Neuronal stem cell (in vitro differentiated cells): ENCODE data around the gene CENPA.

Experiments used
- DNase-seq: peaks from one replicate; pipeline ENCODE4 v3.0.0-alpha.2; 2013; ENCODE audit warnings: low spot score
- H2AFZ ChIP-seq: one replicate; pipeline ENCODE4 v1.6.1; 2013; ENCODE audit warnings: mild to moderate bottlenecking, low read length, inconsistent platforms
- H2AK5ac ChIP-seq: 2 replicates; pipeline ENCODE4 v1.6.1; 2013; ENCODE audit warnings: low read depth, mild to moderate bottlenecking, inconsistent platforms, low read length, moderate library complexity, mixed read lengths
- H2BK120ac ChIP-seq: 2 replicates; pipeline ENCODE4 v1.6.1; 2013; ENCODE audit warnings: low read depth, mild to moderate bottlenecking, inconsistent platforms, low read length, moderate library complexity, mixed read lengths
- H2BK12ac ChIP-seq: one replicate; pipeline ENCODE4 v1.6.1; 2013; ENCODE audit warnings: low read length, inconsistent platforms
- H2BK15ac ChIP-seq: 2 replicates; pipeline ENCODE4 v1.6.1; 2013; ENCODE audit warnings: mild to moderate bottlenecking, low read length, inconsistent platforms, mixed read lengths
- H2BK5ac ChIP-seq: one replicate; pipeline ENCODE4 v1.6.1; 2013; ENCODE audit warnings: inconsistent platforms, mild to moderate bottlenecking, low read length, moderate library complexity
- H3K14ac ChIP-seq: one replicate; pipeline ENCODE4 v1.6.1; 2013; ENCODE audit warnings: low read length, inconsistent platforms
- H3K18ac ChIP-seq: 2 replicates; pipeline ENCODE4 v1.6.1; 2013; ENCODE audit warnings: low read length, inconsistent platforms
- H3K23ac ChIP-seq: 2 replicates; pipeline ENCODE4 v1.6.1; 2013; ENCODE audit warnings: low read depth, mild to moderate bottlenecking, mixed read lengths, low read length, inconsistent platforms; ENCODE audit not compliant: poor library complexity
- H3K27ac ChIP-seq: replicated peaks from 3 replicates; pipeline ENCODE4 v1.5.1; 2013; ENCODE audit warnings: low read length, inconsistent platforms
- H3K27me3 ChIP-seq, 3 experiments: 2 replicates each; pipeline ENCODE4 v1.6.1; 2013; ENCODE audit warnings: low read length in 3 of 3, mild to moderate bottlenecking in 2 of 3, inconsistent platforms in 1 of 3, low read depth in 1 of 3, mixed read lengths in 1 of 3, moderate library complexity in 1 of 3; ENCODE audit not compliant: control insufficient read depth in 3 of 3, insufficient read depth in 3 of 3
- H3K36me3 ChIP-seq, 2 donors: replicated peaks in 1 of 2; 2 replicates each; pipeline ENCODE4 v1.6.1; 2013; ENCODE audit warnings: low read length in 2 of 2; ENCODE audit not compliant: control insufficient read depth in 2 of 2, insufficient read depth in 2 of 2
- H3K4ac ChIP-seq: 2 replicates; pipeline ENCODE4 v1.6.1; 2013; ENCODE audit warnings: inconsistent platforms, mild to moderate bottlenecking, low read length, moderate library complexity
- H3K4me1 ChIP-seq, 2 donors: 1 replicate in 1 of 2; 2 replicates in 1 of 2; pipeline ENCODE4 v1.6.1; 2013; ENCODE audit warnings: low read length in 2 of 2, low read depth in 1 of 2; ENCODE audit not compliant: control insufficient read depth in 2 of 2, insufficient read depth in 1 of 2
- H3K4me2 ChIP-seq: one replicate; pipeline ENCODE4 v1.6.1; 2013; ENCODE audit warnings: mild to moderate bottlenecking, low read length, inconsistent platforms; ENCODE audit not compliant: insufficient read depth, poor library complexity, severe bottlenecking
- H3K4me3 ChIP-seq, 2 donors: 2 replicates each; pipeline ENCODE4 v1.5.1; 2013; ENCODE audit warnings: low read length in 2 of 2, mild to moderate bottlenecking in 2 of 2, inconsistent platforms in 1 of 2, moderate library complexity in 1 of 2
- H3K79me1 ChIP-seq: one replicate; pipeline ENCODE4 v1.6.1; 2013; ENCODE audit warnings: low read depth, mild to moderate bottlenecking, inconsistent platforms, low read length, moderate library complexity
- H3K9ac ChIP-seq: one replicate; pipeline ENCODE4 v1.6.1; 2013; ENCODE audit warnings: mild to moderate bottlenecking, low read depth, low read length, inconsistent platforms; ENCODE audit not compliant: poor library complexity
- H3K9me3 ChIP-seq, 2 donors: replicated peaks in 1 of 2; 2 replicates each; pipeline versions ENCODE3 to v1.6.1; 2013; ENCODE audit warnings: low read length in 2 of 2, mild to moderate bottlenecking in 2 of 2, inconsistent platforms in 1 of 2, low read depth in 1 of 2, mixed read lengths in 1 of 2, moderate library complexity in 1 of 2; ENCODE audit not compliant: control insufficient read depth in 2 of 2, insufficient read depth in 1 of 2
- H4K8ac ChIP-seq: one replicate; pipeline ENCODE4 v1.6.1; 2013; ENCODE audit warnings: low read depth, mild to moderate bottlenecking, inconsistent platforms, low read length, moderate library complexity
- H4K91ac ChIP-seq: one replicate; pipeline ENCODE4 v1.6.1; 2013; ENCODE audit warnings: low read length, low read depth, mild to moderate bottlenecking, inconsistent platforms; ENCODE audit not compliant: poor library complexity
- WGBS, 2 donors: extraction: QIAGEN DNeasy Blood & Tissue Kit; methylation state at CpG; one replicate each; pipeline ENCODE4 v1.1.7; 2013; ENCODE audit warnings: missing lambda C conversion rate in 2 of 2, mixed read lengths in 1 of 2; ENCODE audit not compliant: insufficient read length in 2 of 2, insufficient replicate concordance in 1 of 2; ENCODE audit errors: extremely low coverage in 2 of 2; 5-methylcytosine and 5-hydroxymethylcytosine counted together

Gene CENPA

DNA sequence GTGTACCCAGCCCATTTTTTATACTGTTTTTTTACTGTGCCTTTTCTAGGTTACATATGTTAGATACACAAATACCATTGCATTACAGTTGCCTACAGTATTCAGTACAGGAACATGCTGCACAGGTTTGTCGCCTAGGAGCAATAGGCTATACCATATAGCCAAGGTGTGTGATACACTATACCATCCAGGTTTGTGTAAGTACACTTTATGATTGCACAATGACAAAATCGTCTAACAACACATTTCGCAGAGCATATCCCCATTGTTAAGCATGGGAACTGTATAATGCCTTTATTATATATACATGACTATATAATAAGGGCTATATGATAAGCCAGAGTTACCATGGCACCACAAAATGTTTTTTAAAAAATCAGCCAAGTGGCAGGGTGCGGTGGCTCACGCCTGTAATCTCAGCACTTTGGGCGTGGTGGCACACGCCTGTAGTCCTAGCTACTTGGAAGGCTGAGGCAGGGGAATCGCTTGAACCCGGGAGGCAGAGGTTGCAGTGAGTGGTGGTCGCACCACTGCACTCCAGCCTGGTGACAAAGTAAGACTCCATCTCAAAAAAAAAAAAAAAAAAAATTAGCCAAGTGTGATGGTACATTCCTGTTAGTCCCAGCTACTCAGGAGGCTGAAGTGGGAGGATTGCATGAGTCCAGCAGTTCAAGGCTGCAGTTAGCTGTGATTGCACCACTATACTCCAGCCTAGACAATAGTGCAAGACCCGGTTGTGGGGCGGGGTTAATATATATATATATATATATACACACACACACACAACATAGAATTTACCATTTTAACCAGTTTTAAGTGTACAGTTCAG, 2.8 kb upstream of the CENPA start:
- Histone ChIP-seq H3K4me1 (peaks cover 6 to 14% of the 10 kb centered on the region in 2 donors), H3K27me3 (no peaks in the 10 kb centered on the region), H3K27ac (no peak overlapping the region), H4K91ac (no peak overlapping the region), H3K79me1 (peaks cover 5% of the 10 kb centered on the region), H2BK120ac (no peak overlapping the region), H2BK5ac (no peak overlapping the region), H3K4me3 (no peak overlapping the region), H2BK12ac (no peak overlapping the region), H3K9me3 (peaks cover 5 to 13% of the 10 kb centered on the region in 2 donors), H3K14ac (no peak overlapping the region), H3K36me3 (peaks cover 14 to 51% of the 10 kb centered on the region in 2 donors), H2AK5ac (no peak overlapping the region), H2BK15ac (no peak overlapping the region), H2AFZ (no peak overlapping the region), H3K18ac (no peak overlapping the region), H3K9ac (no peak overlapping the region), H4K8ac (no peak overlapping the region), H3K4me2 (no peak overlapping the region), H3K23ac (no peak overlapping the region), H3K4ac (no peak overlapping the region)
- WGBS, 2 donors: no CpG with 5 or more reads among the region's 12 CpGs
- no peak for DNase-seq

DNA sequence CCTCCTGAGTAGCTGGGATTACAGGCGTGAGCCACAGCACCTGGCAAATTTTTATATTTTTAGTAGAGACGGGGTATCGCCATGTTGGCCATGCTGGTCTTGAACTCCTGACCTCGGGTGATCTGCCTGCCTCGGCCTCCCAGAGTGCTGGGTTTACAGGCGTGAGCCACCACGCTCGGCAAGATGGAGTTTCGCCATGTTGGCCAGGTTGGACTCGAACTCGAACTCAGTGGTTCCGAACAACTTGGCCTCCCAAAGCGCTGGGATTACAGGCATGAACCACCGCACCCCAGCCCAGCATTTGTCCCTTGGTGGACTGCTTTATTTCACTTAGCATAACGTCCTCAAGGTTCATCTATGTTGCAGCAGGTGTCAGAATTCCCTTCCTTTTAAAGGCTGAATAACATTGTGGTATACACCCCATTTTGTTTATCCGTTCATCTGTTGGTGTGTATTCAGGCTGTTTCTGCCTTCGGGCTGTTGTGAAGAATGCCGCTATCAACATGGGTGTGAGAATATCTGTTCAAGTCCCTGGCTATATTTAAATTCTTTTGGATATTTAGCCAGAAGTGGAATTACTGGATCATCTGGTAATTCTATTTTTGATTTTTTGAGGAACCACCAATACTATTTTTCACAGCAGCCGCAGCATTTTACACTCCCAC, 1.2 kb upstream of the CENPA start:
- H2BK120ac ChIP-seq: no peak overlapping the region
- DNase-seq: no peak

DNA sequence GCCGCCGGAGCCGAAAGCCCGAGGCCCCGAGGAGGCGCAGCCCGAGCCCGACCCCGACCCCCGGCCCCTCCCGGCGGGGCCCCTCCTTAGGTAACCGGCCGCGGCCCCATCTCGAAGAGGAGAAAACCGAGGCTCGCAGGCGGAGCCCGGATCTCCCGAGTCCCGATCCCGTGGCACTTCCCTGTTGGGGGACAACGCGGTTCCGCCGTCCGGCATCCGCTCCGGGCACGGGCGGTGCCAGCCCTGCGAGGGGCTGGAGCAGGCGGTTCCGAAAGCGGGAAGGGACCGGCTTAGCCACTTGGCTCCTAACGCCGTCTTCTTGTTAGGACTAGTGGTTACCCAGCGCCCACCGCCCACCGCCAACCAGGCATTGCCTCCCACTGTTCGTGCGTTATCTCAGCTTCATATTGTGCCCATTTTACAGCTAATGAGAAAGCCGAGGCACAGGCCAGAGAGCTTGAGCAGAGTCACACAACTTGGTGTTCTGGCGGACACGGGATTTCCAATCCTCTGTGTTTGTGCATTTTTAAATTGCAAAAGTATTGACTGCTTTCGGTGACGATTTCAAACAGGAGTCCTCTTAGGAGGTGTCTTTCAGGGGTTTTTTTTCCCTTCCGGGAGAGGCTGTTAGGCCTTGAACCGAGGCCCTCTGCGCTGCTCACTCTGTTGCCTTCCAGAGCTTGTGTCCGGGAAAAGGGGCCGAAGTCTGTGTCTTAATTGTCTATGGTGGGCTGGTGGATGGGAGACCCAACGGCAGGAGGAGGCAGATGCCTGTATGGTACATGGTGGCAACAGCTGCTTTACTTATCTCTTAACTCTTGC, 562 bp downstream of the CENPA start:
- H2BK120ac ChIP-seq: no peak overlapping the region
- DNase-seq: no peak
- peak overlapping the region; percentile 90 for H3K14ac ChIP-seq

More for the DNA sequence above, 1.2 kb upstream of the CENPA start:
- H3K4me2 ChIP-seq: no peak overlapping the region
- H2AK5ac ChIP-seq: no peak overlapping the region
- H3K27ac ChIP-seq: no peak overlapping the region
- peak overlapping the region; percentile 41 for H2AFZ ChIP-seq
- no peak overlapping the region for H4K91ac ChIP-seq
- H3K23ac ChIP-seq: no peak overlapping the region
- H3K79me1 ChIP-seq: peaks cover 15% of the 10 kb centered on the region
- no peak overlapping the region for H3K9ac ChIP-seq
- H3K18ac ChIP-seq: no peak overlapping the region
- H2BK12ac ChIP-seq: no peak overlapping the region
- peak overlapping the region; percentile 10 to 22 for H3K4me3 ChIP-seq
- no peak overlapping the region for H4K8ac ChIP-seq
- no peak overlapping the region for H3K14ac ChIP-seq
- H2BK5ac ChIP-seq: no peak overlapping the region
- WGBS, 2 donors: no CpG with 5 or more reads among the region's 19 CpGs
- H3K27me3 ChIP-seq: no peaks in the 10 kb centered on the region
- H3K4me1 ChIP-seq: peaks cover 9 to 15% of the 10 kb centered on the region in 2 donors
- no peak overlapping the region for H2BK15ac ChIP-seq
- H3K9me3 ChIP-seq: peaks cover 10 to 27% of the 10 kb centered on the region in 2 donors
- no peak overlapping the region for H3K4ac ChIP-seq
- peaks cover 17 to 51% of the 10 kb centered on the region in 2 donors for H3K36me3 ChIP-seq

More for the DNA sequence above, 562 bp downstream of the CENPA start:
- H3K4ac ChIP-seq: peak overlapping the region; percentile 24
- no peak overlapping the region for H2BK12ac ChIP-seq
- H3K4me3 ChIP-seq: peak overlapping the region; percentile 87 to 88
- H3K27ac ChIP-seq: no peak overlapping the region
- H2BK5ac ChIP-seq: peak overlapping the region; percentile 59
- H3K23ac ChIP-seq: no peak overlapping the region
- H3K79me1 ChIP-seq: peaks cover 15% of the 10 kb centered on the region
- H3K9me3 ChIP-seq: peaks cover 16 to 41% of the 10 kb centered on the region in 2 donors
- H2BK15ac ChIP-seq: no peak overlapping the region
- peak overlapping the region; percentile 77 for H2AFZ ChIP-seq
- H3K36me3 ChIP-seq: peaks cover 17 to 51% of the 10 kb centered on the region in 2 donors
- peak overlapping the region; percentile 86 for H3K9ac ChIP-seq
- H3K27me3 ChIP-seq: no peaks in the 10 kb centered on the region
- H2AK5ac ChIP-seq: peak overlapping the region; percentile 60
- peak overlapping the region; percentile 84 for H3K4me2 ChIP-seq
- H3K4me1 ChIP-seq: peaks cover 9 to 15% of the 10 kb centered on the region in 2 donors
- H3K18ac ChIP-seq: peak overlapping the region; percentile 91
- H4K8ac ChIP-seq: no peak overlapping the region
- WGBS, 2 donors: no CpG with 5 or more reads among the region's 55 CpGs
- no peak overlapping the region for H4K91ac ChIP-seq
